HG02678 (cell line): ENCODE measurements around the gene MITF.

Experiments used
- ATAC-seq: cut with Tn5 transposase; IDR thresholded peaks from one replicate; pipeline ENCODE4 v1.9.1; 2021; ENCODE audit warnings: mild to moderate bottlenecking, moderate library complexity; ENCODE audit not compliant: unreplicated experiment

Gene MITF

DNA sequence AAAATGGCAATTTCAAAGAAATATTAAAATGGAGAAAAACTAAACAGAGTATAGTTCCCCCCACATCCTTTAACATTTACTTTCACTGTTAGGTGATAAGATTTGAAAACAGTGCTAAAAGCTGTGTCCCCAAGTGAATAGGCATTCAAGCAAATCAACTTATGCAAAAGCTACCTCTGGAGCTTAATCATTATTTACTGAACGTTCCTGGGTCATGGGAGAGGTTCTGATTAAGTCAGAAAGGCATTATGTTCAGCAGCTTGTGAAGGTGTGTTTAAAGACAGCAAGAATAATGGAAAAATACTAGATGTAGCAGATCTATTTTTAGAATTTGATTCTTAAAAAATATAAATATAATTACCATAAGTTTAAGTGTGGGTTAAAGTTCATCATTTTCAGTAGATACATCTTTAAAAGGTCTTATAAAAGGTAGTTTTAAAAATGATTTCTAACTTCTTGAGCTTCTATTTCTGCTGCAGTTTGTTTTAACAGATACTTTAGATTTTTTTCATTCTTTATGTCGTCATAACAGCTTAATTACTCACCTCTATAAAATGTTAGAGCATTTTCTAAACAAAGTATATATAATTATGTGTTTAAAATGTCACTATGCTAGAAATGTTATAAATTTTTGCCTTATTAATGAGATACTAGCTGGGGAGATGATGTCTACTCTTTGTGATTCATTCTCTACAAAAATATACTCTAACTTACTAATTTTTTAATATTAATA is 127.9 kb downstream of the MITF start:
- ATAC-seq: no peak

- no peak for ATAC-seq
These were observed 128.8 kb downstream of the MITF start for GRCh38 chr3:69867941-69868505.

DNA sequence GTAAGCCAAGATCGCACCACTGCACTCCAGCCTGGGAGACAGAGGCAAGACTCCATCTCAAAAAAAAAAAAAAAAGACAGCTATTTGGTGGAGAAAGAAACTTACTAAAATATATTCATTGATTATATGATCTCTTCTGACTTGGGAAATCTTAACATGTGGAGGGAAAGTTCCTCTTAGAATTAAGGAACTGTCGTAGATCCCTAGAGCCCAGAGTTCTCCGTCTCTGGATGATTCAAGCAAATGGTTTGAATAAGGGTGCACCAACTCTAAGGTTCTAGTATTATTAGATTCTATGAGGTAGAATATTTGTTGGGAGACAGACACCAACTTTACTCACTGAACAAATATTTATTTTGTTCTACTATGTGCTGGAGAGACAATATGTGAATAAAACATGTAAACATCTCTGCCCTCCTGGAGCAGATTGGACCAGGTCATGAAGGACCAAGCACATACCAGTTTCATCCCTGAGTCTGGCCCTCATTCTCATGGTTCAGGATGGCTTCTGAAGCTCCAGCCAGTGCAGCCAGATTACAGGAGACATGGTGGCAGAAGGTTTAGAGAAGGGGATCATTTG is 129.7 kb downstream of the MITF start:
- ATAC-seq: no peak

GRCh38 chr3:69869643-69870042 is 130.4 kb downstream of the MITF start:
- no peak for ATAC-seq

- ATAC-seq: no peak
These were observed 132.0 kb downstream of the MITF start for GRCh38 chr3:69871251-69871650.

GRCh38 chr3:69871868-69872267 is 132.6 kb downstream of the MITF start:
- no peak for ATAC-seq

DNA sequence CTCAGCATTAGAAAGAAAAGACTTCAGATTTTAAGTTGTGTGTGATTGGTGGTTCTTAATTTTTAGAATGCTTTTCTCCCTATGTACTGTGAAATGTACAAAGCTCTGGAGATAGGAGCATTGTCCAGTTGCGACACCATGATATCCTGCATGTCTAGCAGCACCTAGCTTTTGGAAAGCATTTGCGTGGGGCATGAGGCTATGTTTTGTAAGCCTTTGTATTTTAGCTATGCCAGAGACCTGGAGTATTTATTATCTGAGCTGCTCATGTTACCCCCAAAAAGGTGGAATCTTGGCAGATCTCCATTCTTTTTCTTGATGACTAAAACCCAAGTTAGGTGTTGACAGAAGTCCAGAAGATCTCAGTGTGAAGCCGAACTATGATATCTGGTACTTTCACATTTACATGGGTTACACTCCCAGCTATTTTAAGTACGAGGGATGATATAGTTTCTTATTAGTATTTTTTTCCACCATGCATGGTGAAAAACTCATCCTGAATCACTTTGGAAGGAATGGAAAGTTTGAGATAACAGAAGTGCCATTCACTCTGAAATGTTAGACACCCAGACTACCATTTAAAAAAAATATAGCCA is 133.6 kb downstream of the MITF start:
- no peak for ATAC-seq

- ATAC-seq: no peak
These were observed 136.8 kb downstream of the MITF start for GRCh38 chr3:69876073-69876472.

DNA sequence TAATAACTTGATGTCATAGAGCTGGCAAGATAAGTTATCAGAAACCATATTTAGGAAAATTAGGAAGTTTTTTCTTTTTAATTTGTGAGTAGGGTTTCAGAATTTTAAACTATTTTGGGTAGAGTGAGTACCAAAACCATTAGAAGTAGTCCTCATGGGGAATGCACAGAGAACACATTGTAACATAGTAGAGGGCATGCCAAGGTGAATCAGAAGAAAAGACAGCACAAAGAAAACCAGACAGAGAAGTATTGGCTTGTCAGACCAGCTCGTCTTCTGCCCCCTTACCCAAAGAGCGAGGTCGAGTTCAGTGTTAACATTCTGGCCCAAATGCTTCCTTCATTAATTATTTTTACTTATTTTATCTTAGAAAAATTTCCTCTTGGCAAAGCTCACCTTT is 139.0 kb downstream of the MITF start:
- no peak for ATAC-seq

DNA sequence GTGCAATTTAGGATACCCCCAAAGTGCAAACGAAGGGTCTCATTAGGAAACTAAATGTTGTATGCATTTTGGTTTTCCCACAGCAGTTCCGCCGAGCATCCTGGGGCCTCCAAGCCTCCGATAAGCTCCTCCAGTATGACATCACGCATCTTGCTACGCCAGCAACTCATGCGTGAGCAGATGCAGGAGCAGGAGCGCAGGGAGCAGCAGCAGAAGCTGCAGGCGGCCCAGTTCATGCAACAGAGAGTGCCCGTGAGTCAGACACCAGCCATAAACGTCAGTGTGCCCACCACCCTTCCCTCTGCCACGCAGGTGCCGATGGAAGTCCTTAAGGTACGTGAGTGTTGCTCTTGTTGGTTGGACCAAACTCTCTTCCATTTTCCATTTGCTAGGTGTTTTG is 139.8 kb downstream of the MITF start:
- no peak for ATAC-seq

GRCh38 chr3:69880069-69880640 is 140.9 kb downstream of the MITF start:
- no peak for ATAC-seq

- no peak for ATAC-seq
These were observed 141.8 kb downstream of the MITF start for GRCh38 chr3:69881051-69881450.

DNA sequence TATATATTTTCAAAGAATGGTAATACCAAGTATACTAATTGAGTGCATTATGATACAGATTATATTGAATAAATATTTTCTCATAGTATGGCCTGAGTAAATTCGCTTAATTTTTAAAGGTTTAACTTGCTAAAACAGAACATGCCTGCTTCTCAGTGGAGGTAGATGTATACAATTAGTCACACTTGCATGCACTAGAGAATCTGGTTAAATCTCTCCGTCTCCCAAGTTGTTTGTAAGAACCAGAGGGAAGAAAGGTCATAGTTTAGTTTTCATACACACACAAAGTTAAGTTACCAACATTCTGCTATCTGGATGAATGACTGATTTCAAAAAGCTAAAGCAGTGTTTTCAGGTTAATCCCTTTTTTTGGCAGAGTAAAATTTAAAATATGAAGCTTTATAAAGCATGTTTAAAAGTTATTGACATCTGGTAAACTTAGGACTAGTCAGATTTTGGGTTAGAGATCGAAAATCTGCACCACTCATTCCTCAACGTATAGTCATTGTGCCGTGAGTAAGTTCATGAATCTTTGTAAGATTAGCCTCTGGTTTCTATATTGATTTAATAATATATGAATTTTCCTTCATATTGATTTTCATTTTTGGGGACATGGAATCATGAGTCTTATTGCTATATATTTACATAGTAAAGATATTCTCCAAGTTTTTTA is 142.6 kb downstream of the MITF start:
- ATAC-seq: no peak

DNA sequence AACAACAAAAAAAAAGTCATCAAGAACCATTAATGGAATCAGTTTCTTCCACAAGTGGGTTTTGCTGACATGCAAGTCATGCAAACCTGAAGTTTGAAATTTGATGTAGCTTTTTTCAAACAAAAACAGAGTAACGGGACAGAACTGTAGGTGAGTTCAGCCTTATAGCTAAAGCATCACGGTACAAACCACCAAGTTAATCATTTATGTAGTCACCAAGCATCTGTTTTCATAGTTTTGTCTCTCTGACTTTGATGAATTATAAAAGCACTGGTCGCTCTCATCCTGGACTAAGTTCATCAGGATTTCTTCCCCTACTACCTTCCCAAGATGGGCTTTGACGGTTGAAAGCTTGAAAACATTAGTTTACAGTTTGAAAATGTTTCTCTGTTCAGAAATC is 143.3 kb downstream of the MITF start:
- ATAC-seq: no peak

DNA sequence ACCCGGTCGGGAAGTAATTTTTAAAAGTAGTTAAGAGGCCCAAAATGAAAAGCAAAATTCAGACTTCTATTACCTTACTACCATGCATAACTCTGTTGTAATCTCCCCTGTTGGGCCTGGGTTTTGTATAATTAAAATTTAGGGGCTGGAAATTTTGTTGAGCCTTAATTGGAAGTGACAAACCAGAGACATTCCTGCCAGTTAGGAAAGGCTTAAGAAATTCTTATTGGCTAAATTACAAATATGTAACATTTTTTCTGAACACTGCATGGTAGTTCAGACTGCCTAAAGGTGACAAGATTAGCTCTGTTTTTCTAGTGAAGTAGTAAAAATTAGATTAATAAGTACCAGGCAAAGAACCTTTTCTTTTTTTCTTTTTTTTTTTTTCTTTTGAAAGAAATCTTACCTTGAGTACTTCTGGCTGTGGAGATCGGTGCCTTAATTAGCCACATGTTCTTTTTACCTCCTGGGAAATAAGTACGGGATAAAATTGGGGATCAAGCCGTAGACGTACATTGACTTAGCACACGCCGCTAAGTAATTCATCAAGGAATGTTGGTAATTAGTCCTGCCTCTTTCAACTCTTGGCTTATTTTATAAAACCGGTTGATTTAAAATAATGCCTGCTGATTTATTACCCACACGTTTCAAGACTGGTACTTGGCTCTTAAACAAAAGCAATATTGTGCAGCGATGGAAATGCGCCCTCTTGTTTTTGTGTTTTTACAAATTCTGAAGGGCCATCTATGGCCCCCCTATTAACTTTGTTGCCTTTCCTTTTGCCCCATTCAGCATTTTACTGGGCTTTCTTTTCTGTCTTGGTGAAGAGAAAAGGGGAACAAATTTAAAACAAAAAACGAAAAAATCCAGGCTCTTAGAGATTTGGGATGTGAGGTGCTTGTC is 149.0 kb downstream of the MITF start:
- ATAC-seq: no peak

- no peak for ATAC-seq
These were observed 149.7 kb downstream of the MITF start for GRCh38 chr3:69888943-69889315.

- no peak for ATAC-seq
These were observed 150.8 kb downstream of the MITF start for GRCh38 chr3:69890084-69890483.

DNA sequence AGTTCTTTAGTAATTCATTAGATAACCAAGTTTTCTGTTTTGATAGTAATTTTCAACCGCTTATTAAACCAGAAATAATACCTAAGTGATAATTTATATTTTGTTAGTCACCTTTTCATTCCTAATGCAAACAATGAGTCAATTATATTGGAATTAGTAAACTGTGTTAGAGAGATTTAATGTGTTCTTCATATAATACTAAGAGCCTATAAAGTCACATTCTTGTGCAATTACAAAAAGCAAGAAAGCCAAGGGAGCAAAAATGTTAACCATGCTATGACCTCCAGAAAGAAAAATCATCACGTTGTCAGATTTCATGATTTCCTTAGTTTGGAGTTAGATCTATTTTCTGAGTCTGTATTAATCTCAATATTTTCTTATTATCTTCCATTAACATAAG is 151.4 kb downstream of the MITF start:
- no peak for ATAC-seq

- no peak for ATAC-seq
These were observed 153.4 kb downstream of the MITF start for GRCh38 chr3:69892706-69893105.

DNA sequence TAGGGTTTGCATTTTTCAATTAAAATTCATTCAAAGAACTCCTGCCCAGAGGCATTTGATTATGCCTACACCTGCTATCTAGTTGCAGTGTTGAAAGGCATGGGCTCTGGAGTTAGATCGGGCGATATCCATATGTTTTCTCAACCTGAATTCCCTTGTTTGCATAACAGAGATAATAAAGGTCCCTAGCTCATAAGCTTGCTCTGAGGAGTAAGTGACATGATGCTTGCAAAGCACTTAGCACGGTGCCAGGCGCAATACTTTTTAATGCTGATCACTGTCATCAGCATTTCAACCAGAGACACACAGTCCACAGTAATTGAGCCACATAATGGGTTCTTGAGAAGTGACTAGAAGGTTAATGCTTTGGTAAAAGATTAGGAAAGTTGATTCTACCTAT is 154.0 kb downstream of the MITF start:
- ATAC-seq: no peak
